ENCODE data around the gene COL5A2. TPM values are rescaled to one million over a fixed set of nuclear protein-coding genes. Genes with fewer than 3 reads are reported as not detected.

The COL5A2 gene
- total and polyA plus RNA-seq, 11 donors: 4.4 to 61.1 (median 12.4) TPM

GRCh38 chr2:188984680-188985079 lies 194.9 kb downstream of the COL5A2 start:
- intact Hi-C loops (cut with DNase I): loop anchor here in 4 of 10 donors (5.0 to 10.0 kb wide), 3 partner anchors 430 to 460 kb away; no protein-coding TSS in a partner anchor
- DNase-seq (peak in 1 of 5 donors; percentile 29), ATAC-seq (peak in 3 of 4 donors; percentile 58 to 89 (median 72))
- Histone ChIP-seq H3K9me3 (no peaks in the 10 kb centered on the region), H3K27ac (peak overlapping the region in 9 of 12 donors; percentile 28 to 80 (median 50)), H3K36me3 (peaks cover 0 to 53% (median 19%) of the 10 kb centered on the region in 9 donors), H3K27me3 (no peaks in the 10 kb centered on the region), H3K4me1 (peaks cover 0 to 30% (median 1%) of the 10 kb centered on the region in 12 donors), H3K4me3 (peak overlapping the region in 2 of 12 donors; percentile 62 to 70)
- WGBS, 4 donors: 37 to 49% (median 48%) methylated on average over 5 of the region's 5 CpGs
- TF ChIP-seq POLR2A (IDR thresholded peaks at IDR 0.05) (no peak), CTCF (IDR thresholded peaks at IDR 0.05) (no peak)

- intact Hi-C loops (cut with DNase I): loop anchor here in 4 of 10 donors (5.0 to 10.0 kb wide), 3 partner anchors 431 to 459 kb away; no protein-coding TSS in a partner anchor
- Histone ChIP-seq H3K27me3 (no peaks in the 10 kb centered on the region), H3K36me3 (peaks cover 0 to 46% (median 13%) of the 10 kb centered on the region in 9 donors), H3K4me1 (peaks cover 0 to 30% (median 1%) of the 10 kb centered on the region in 12 donors), H3K4me3 (peak overlapping the region in 3 of 12 donors; percentile 9 to 70 (median 62)), H3K27ac (peak overlapping the region in 9 of 12 donors; percentile 28 to 80 (median 50)), H3K9me3 (no peaks in the 10 kb centered on the region)
- DNase-seq: no peak
- peak in 3 of 4 donors; percentile 35 to 67 (median 45) for ATAC-seq
- TF ChIP-seq POLR2A (IDR thresholded peaks at IDR 0.05): no peak
- peak in 8 of 12 donors; percentile 7 to 54 (median 35) for TF ChIP-seq CTCF (IDR thresholded peaks at IDR 0.05)
These were observed 195.5 kb downstream of the COL5A2 start for GRCh38 chr2:188984065-188984491.

- H3K9me3 ChIP-seq: no peaks in the 10 kb centered on the region
- 55 to 81% (median 74%) methylated on average over 4 of the region's 4 CpGs for WGBS, 4 donors
- peak in 10 of 12 donors; percentile 8 to 44 (median 21) for TF ChIP-seq CTCF (IDR thresholded peaks at IDR 0.05)
- TF ChIP-seq POLR2A (IDR thresholded peaks at IDR 0.05): no peak
- DNase-seq: no peak
- intact Hi-C loops (cut with DNase I): loop anchor here in 4 of 10 donors (5.0 to 10.0 kb wide), 3 partner anchors 431 to 459 kb away; no protein-coding TSS in a partner anchor
- H3K27ac ChIP-seq: peak overlapping the region in 9 of 12 donors; percentile 28 to 80 (median 50)
- peaks cover 0 to 30% (median 1%) of the 10 kb centered on the region in 12 donors for H3K4me1 ChIP-seq
- ATAC-seq: peak in 2 of 4 donors; percentile 26 to 66
- no peaks in the 10 kb centered on the region for H3K27me3 ChIP-seq
- H3K36me3 ChIP-seq: peaks cover 0 to 41% (median 12%) of the 10 kb centered on the region in 9 donors
- H3K4me3 ChIP-seq: peak overlapping the region in 3 of 12 donors; percentile 9 to 70 (median 62)
These were observed 196.0 kb downstream of the COL5A2 start for GRCh38 chr2:188983427-188984064.

Small RNA genes within 50 kb of the gene (microRNA-seq; reads per million reads assigned to microRNA genes)
- 0 to 1.2 (median 0.61) reads per million in 4 donors for gene MIR3129
- 0 to 0.45 (median 0) reads per million in 4 donors for gene MIR3606

Other genes with a start within 250 kb of the COL5A2 start
- gene COL3A1, start 205.4 kb downstream of the COL5A2 start, total RNA-seq: 1,000 to 10,000 TPM in 1 of 9 donors, 100 to 1,000 TPM in 3, 10 to 100 TPM in 5; 34.5 to 1,075 (median 97.4) TPM
- gene COL3A1, start 205.4 kb downstream of the COL5A2 start, polyA plus RNA-seq: 100 to 1,000 TPM in 1 of 2 donors, 10 to 100 TPM in 1; 17.6 to 241 TPM

All from heart left ventricle (tissue), 16 donors.